ENCODE measurements around the gene EEF1A2.

EEF1A2 gene

DNA sequence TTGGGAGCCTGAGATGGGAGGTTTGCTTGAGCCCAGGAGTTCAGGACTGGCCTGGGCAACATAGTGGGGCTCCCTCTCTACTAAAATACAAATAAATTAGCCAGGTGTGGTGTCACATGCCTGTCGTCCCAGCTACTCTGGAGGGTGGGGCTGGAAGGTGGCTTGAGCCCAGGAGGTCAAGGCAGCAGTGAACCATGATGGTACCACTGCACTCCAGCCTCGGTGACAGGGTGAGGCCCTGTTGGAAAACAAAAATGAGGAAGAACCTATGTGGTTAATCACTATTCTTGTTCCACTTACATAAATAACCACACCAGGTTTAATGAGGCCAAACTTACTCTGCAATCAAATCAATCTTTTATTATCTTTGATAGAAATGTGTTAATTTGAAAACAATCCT, 27.1 kb upstream of the EEF1A2 start:
- H3K27me3 ChIP-seq (ENCODE audit: control insufficient read depth, insufficient read depth, low read length), result no peaks in the 10 kb centered on the region
- no peak overlapping the region for H3K4me2 ChIP-seq (ENCODE audit: low read length)
- no peaks in the 10 kb centered on the region for H3K9me3 ChIP-seq (replicated peaks; ENCODE audit: low read length)
- H3K4me1 ChIP-seq (ENCODE audit: control insufficient read depth, insufficient read depth, low read length), result peaks cover 8% of the 10 kb centered on the region
- H3K9ac ChIP-seq (ENCODE audit: low read depth, low read length), result no peak overlapping the region
- H3K4me3 ChIP-seq (ENCODE audit: low read length), result no peak overlapping the region
- H3K36me3 ChIP-seq (ENCODE audit: insufficient read depth, low read length), result peaks cover 26% of the 10 kb centered on the region

DNA sequence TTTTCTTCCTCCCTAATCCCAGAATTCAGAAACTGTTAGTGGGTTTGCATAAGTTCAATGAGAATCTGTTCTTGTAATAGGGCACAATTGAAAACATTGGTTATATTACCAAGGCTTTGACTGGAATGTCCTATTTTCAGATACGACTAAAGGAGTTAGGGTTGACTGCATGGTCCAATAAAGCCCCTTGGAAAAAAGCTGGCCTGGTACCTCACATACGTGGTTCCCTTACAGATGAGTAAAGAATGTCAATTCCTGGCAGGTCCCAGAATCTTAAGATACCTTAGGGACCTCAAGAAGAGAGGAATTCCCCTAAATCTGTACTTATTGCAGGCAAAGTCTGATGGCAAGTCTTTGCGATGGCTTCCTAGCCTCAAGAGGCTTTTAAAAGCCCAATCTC, 26.3 kb upstream of the EEF1A2 start:
- peaks cover 26% of the 10 kb centered on the region for H3K36me3 ChIP-seq (ENCODE audit: insufficient read depth, low read length)
- H3K9me3 ChIP-seq (replicated peaks; ENCODE audit: low read length), result no peaks in the 10 kb centered on the region
- no peak overlapping the region for H3K4me3 ChIP-seq (ENCODE audit: low read length)
- H3K4me2 ChIP-seq (ENCODE audit: low read length), result no peak overlapping the region
- H3K4me1 ChIP-seq (ENCODE audit: control insufficient read depth, insufficient read depth, low read length), result peaks cover 8% of the 10 kb centered on the region
- no peak overlapping the region for H3K9ac ChIP-seq (ENCODE audit: low read depth, low read length)
- H3K27me3 ChIP-seq (ENCODE audit: control insufficient read depth, insufficient read depth, low read length), result no peaks in the 10 kb centered on the region

DNA sequence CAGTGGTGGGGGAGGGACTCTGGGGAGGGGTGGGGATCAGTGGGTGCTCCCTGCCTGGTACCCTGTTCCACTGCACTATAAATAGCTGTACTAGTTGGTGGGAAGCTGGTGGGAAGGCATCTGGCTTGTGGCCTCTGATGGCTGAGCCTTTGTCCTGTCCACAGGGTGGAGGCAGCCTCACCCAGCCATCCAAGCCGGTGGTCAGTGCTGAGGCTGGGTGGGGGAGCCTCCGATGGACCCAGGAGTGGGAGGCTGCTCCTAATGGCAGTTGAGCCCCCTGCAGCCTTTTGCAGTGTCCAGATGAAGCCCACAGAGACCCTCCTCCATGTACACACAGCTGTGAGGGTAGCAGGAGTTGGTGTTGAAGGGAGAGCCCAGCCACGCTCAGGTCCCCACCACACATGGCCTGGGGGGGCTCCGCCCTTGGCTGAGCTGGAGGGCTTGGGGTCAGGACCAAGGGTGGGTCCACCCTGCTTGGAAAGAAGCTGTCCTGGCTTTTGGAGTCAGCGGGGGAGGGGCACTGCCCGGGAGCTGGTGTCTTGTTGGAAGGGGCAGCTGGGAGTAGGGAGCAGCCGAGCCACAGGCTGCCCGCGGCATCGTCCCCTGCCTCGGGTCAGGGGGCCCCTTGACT, 24.2 kb upstream of the EEF1A2 start:
- Histone ChIP-seq H3K4me3 (ENCODE audit: low read length) (no peak overlapping the region), H3K9me3 (replicated peaks; ENCODE audit: low read length) (no peaks in the 10 kb centered on the region), H3K4me1 (ENCODE audit: control insufficient read depth, insufficient read depth, low read length) (peaks cover 13% of the 10 kb centered on the region), H3K9ac (ENCODE audit: low read depth, low read length) (no peak overlapping the region), H3K36me3 (ENCODE audit: insufficient read depth, low read length) (peaks cover 26% of the 10 kb centered on the region), H3K4me2 (ENCODE audit: low read length) (no peak overlapping the region), H3K27me3 (ENCODE audit: control insufficient read depth, insufficient read depth, low read length) (no peaks in the 10 kb centered on the region)

DNA sequence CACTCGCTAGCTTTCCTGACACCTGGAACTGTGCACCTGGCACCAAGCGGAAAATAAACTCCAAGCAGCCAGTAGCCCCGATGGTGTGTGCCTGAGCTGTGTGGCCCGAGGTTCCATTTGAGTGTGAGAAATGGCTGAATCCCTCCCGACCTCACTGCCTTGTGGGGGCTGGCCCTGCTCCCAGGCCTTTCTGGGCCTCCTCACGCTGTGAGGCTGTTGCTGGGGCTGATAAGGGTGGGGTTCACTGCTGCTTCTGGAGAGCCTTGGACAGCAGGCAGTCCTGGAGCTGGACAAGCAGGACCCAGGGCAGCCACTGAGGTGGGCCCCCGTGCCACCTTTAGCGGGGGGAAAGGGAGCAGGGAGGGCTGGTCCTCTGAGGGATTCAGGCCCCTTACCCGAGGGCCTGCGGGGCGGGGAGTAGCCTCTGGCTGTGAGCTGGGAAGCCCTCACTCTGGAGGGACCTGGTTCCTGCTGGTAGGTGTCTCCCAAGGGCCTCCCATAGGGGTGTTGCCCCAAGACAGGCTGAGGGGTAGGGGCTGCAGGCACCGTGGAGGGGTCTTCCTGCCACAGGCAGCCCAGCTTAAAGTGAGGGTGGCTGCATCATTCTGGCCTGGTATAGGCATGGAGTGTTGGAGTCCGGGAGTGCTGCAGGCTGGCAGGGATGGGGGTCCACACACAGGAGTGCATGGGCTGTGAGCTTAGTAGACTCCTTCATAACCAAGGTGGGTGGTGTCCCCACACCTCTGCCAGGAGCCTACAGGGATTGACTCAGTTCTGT, 23.4 kb upstream of the EEF1A2 start:
- no peaks in the 10 kb centered on the region for H3K27me3 ChIP-seq (ENCODE audit: control insufficient read depth, insufficient read depth, low read length)
- H3K9me3 ChIP-seq (replicated peaks; ENCODE audit: low read length), result no peaks in the 10 kb centered on the region
- H3K4me3 ChIP-seq (ENCODE audit: low read length), result peak overlapping the region; percentile 66
- peak overlapping the region; percentile 50 for H3K9ac ChIP-seq (ENCODE audit: low read depth, low read length)
- H3K36me3 ChIP-seq (ENCODE audit: insufficient read depth, low read length), result peaks cover 26% of the 10 kb centered on the region
- H3K4me1 ChIP-seq (ENCODE audit: control insufficient read depth, insufficient read depth, low read length), result peaks cover 13% of the 10 kb centered on the region
- H3K4me2 ChIP-seq (ENCODE audit: low read length), result peak overlapping the region; percentile 98

GRCh38 chr20:63521602-63522001, 22.7 kb upstream of the EEF1A2 start:
- H3K4me2 ChIP-seq (ENCODE audit: low read length), result peak overlapping the region; percentile 98
- no peaks in the 10 kb centered on the region for H3K27me3 ChIP-seq (ENCODE audit: control insufficient read depth, insufficient read depth, low read length)
- H3K9ac ChIP-seq (ENCODE audit: low read depth, low read length), result peak overlapping the region; percentile 98
- H3K9me3 ChIP-seq (replicated peaks; ENCODE audit: low read length), result no peaks in the 10 kb centered on the region
- H3K4me1 ChIP-seq (ENCODE audit: control insufficient read depth, insufficient read depth, low read length), result peaks cover 13% of the 10 kb centered on the region
- H3K36me3 ChIP-seq (ENCODE audit: insufficient read depth, low read length), result peaks cover 26% of the 10 kb centered on the region
- H3K4me3 ChIP-seq (ENCODE audit: low read length), result peak overlapping the region; percentile 91

- H3K4me1 ChIP-seq (ENCODE audit: control insufficient read depth, insufficient read depth, low read length), result peaks cover 13% of the 10 kb centered on the region
- H3K4me3 ChIP-seq (ENCODE audit: low read length), result peak overlapping the region; percentile 91
- H3K9ac ChIP-seq (ENCODE audit: low read depth, low read length), result peak overlapping the region; percentile 98
- no peaks in the 10 kb centered on the region for H3K9me3 ChIP-seq (replicated peaks; ENCODE audit: low read length)
- H3K4me2 ChIP-seq (ENCODE audit: low read length), result peak overlapping the region; percentile 98
- peaks cover 26% of the 10 kb centered on the region for H3K36me3 ChIP-seq (ENCODE audit: insufficient read depth, low read length)
- no peaks in the 10 kb centered on the region for H3K27me3 ChIP-seq (ENCODE audit: control insufficient read depth, insufficient read depth, low read length)
Observed at GRCh38 chr20:63520934-63521601, 22.2 kb upstream of the EEF1A2 start.

- peaks cover 13% of the 10 kb centered on the region for H3K4me1 ChIP-seq (ENCODE audit: control insufficient read depth, insufficient read depth, low read length)
- H3K4me2 ChIP-seq (ENCODE audit: low read length), result peak within 1 kb of the TSS; percentile 98
- H3K27me3 ChIP-seq (ENCODE audit: control insufficient read depth, insufficient read depth, low read length), result no peaks in the 10 kb centered on the region
Observed at GRCh38 chr20:63520504-63520933, 21.6 kb upstream of the EEF1A2 start, which contains the start of gene PPDPF. PPDPF (plus strand) TSS chr20:63520765; CDS start chr20:63521309, 544 bp downstream.

DNA sequence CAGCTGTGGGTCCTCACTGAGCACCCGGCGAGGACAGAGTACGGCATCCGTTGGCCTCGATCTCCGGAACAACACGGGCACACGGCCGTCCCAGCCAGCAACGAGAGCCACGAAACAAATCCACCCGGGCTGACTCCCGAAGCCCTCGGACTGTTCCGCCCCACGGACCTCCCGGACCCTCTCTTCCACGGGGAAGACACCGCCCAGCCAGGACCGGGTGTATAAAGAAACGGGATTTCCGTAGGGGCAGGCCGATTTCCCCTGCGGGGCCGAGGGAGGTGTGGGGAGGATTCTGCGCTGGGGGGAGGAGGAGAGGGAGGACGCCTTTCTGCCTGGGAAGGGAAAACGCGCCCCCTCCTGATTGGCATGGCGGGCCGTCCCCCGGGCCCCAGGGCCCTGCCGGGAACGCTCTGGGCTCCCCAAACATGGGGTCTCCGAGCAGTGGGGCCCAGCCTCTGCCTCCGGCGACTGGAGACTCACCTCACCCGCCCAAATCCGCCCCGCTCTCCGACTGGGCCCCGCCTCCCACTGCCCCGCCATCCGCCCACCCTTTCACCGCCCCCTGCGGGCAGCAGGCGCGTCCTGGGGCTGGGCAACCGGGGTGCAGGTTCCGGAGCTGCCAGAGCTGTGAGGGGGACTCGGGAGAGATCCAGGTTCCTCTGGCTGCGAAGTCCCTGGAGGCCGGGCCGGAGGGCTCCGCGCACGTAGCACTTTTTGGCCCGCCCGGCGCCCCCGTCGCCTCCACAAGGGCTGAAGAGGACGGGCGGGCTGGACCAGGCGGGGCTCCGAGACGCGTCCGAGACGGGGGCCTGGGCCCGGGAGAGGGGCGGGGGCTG, 21.0 kb upstream of the EEF1A2 start:
- Histone ChIP-seq H3K9ac (ENCODE audit: low read depth, low read length) (peak overlapping the region; percentile 98), H3K4me2 (ENCODE audit: low read length) (peak overlapping the region; percentile 75), H3K4me1 (ENCODE audit: control insufficient read depth, insufficient read depth, low read length) (peaks cover 13% of the 10 kb centered on the region), H3K36me3 (ENCODE audit: insufficient read depth, low read length) (peaks cover 26% of the 10 kb centered on the region), H3K27me3 (ENCODE audit: control insufficient read depth, insufficient read depth, low read length) (no peaks in the 10 kb centered on the region), H3K4me3 (ENCODE audit: low read length) (peak overlapping the region; percentile 91), H3K9me3 (replicated peaks; ENCODE audit: low read length) (no peaks in the 10 kb centered on the region)

More at GRCh38 chr20:63520504-63520933, 21.6 kb upstream of the EEF1A2 start, which contains the start of gene PPDPF:
- H3K9ac ChIP-seq (ENCODE audit: low read depth, low read length), result peak within 1 kb of the TSS; percentile 98
- peak within 1 kb of the TSS; percentile 91 for H3K4me3 ChIP-seq (ENCODE audit: low read length)
- peaks cover 26% of the 10 kb centered on the region for H3K36me3 ChIP-seq (ENCODE audit: insufficient read depth, low read length)
- H3K9me3 ChIP-seq (replicated peaks; ENCODE audit: low read length), result no peaks in the 10 kb centered on the region

- H3K9ac ChIP-seq (ENCODE audit: low read depth, low read length), result peak overlapping the region; percentile 98
- peak overlapping the region; percentile 75 for H3K4me2 ChIP-seq (ENCODE audit: low read length)
- H3K4me1 ChIP-seq (ENCODE audit: control insufficient read depth, insufficient read depth, low read length), result peaks cover 13% of the 10 kb centered on the region
- H3K4me3 ChIP-seq (ENCODE audit: low read length), result peak overlapping the region; percentile 91
- peaks cover 4% of the 10 kb centered on the region for H3K27me3 ChIP-seq (ENCODE audit: control insufficient read depth, insufficient read depth, low read length)
- no peaks in the 10 kb centered on the region for H3K9me3 ChIP-seq (replicated peaks; ENCODE audit: low read length)
- H3K36me3 ChIP-seq (ENCODE audit: insufficient read depth, low read length), result peaks cover 26% of the 10 kb centered on the region
Observed at GRCh38 chr20:63518946-63519667, 20.2 kb upstream of the EEF1A2 start.

DNA sequence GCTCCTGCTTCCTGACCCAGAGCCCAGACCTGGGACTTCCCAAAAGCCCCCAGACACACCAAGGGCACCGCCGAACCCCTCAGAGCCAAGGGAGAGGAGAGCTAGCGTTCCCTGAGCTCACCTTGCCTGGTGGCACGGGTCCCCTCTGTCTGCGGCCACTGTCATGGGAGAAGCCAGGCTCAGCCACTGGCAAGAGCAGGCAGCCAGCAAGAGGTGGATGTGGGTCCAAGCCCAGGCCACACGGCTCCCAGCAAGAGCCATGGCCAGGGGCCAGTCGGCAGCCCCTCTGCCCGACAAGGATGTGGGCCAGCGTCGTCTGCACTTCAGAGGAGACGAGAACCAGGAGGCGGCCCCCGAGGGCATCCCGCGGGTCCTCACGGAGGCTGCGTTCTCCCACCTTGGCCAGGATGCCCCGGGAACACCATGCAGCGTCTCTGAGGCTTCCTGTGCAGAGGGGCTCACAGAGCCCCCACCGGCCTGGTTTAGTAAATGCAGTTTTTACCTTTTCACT, 19.5 kb upstream of the EEF1A2 start:
- Histone ChIP-seq H3K4me2 (ENCODE audit: low read length) (no peak overlapping the region), H3K9me3 (replicated peaks; ENCODE audit: low read length) (no peaks in the 10 kb centered on the region), H3K36me3 (ENCODE audit: insufficient read depth, low read length) (peaks cover 22% of the 10 kb centered on the region), H3K4me1 (ENCODE audit: control insufficient read depth, insufficient read depth, low read length) (peaks cover 13% of the 10 kb centered on the region), H3K4me3 (ENCODE audit: low read length) (no peak overlapping the region), H3K27me3 (ENCODE audit: control insufficient read depth, insufficient read depth, low read length) (peaks cover 4% of the 10 kb centered on the region), H3K9ac (ENCODE audit: low read depth, low read length) (no peak overlapping the region)
